ENCODE data around the gene FLNB. TPM values are rescaled to one million over a fixed set of nuclear protein-coding genes. Genes with fewer than 3 reads are reported as not detected.
A peak's percentile ranks its signal among the peaks of the same experiment; 100 is the strongest.

FLNB gene
- total RNA-seq, 3 donors from 2014 or later (not counting 1 experiment from before 2014, with no cell fraction given), result 24.6 to 30.8 (median 26.6) TPM

DNA sequence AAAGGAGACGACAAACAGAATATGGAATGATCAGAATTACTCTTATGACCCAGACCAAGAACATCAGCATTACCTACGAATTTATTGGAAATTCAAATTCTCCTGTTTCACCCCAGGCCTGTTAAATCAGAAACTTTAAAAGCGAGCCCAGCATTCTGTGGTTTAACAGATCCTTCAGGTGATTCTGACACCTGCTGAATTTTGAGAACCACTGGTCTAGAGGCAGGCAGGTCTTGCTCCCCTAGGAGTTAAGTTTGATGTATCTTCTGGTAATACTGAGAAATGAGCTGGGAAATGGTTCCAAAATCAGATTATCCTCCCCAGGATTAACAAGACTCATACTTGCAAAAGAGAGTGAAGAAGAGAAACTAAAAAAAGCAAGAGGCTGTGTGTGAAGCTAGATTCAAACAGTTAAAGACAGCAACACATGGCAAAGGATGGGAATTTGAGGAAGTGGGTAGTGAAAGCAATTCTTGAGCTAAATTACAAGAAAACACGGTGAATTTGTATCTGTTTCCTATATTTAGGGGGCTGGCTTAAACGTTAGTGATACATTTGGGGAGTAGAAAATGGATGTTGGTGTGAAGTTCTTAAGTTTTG lies 66.0 kb downstream of the FLNB start:
- Mint-ChIP-seq H3K27me3 (ENCODE audit: low read depth in 2 of 2) (no peaks in the 10 kb centered on the region), H3K27ac (no peak overlapping the region), H3K36me3 (no peaks in the 10 kb centered on the region), H3K9me3 (no peaks in the 10 kb centered on the region), H3K4me3 (no peak overlapping the region), H3K4me1 (peaks cover 6 to 10% of the 10 kb centered on the region in 2 donors)
- H3K4me1 ChIP-seq (ENCODE audit: control insufficient read depth, insufficient read depth, low read length), result peaks cover 5% of the 10 kb centered on the region
- ATAC-seq (no peak), DNase-seq (no peak)
- no peaks in the 10 kb centered on the region for H3K27me3 ChIP-seq (ENCODE audit: control insufficient read depth, insufficient read depth, low read length)
- H3K27ac ChIP-seq (ENCODE audit: low read length), result no peak overlapping the region
- H3K36me3 ChIP-seq (ENCODE audit: control insufficient read depth, insufficient read depth, low read length), result peaks cover 7% of the 10 kb centered on the region
- no peak overlapping the region for H3K4me3 ChIP-seq (ENCODE audit: low read length)
- intact Hi-C loops (cut with micrococcal nuclease), result no loop called here
- no peaks in the 10 kb centered on the region for H3K9me3 ChIP-seq (ENCODE audit: control insufficient read depth, insufficient read depth, low read length)
- TF ChIP-seq, protein P1, sequence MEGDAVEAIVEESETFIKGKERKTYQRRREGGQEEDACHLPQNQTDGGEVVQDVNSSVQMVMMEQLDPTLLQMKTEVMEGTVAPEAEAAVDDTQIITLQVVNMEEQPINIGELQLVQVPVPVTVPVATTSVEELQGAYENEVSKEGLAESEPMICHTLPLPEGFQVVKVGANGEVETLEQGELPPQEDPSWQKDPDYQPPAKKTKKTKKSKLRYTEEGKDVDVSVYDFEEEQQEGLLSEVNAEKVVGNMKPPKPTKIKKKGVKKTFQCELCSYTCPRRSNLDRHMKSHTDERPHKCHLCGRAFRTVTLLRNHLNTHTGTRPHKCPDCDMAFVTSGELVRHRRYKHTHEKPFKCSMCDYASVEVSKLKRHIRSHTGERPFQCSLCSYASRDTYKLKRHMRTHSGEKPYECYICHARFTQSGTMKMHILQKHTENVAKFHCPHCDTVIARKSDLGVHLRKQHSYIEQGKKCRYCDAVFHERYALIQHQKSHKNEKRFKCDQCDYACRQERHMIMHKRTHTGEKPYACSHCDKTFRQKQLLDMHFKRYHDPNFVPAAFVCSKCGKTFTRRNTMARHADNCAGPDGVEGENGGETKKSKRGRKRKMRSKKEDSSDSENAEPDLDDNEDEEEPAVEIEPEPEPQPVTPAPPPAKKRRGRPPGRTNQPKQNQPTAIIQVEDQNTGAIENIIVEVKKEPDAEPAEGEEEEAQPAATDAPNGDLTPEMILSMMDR (IDR thresholded peaks at IDR 0.05), result no peak
- WGBS (ENCODE audit: insufficient coverage), result 32% methylated on average over 5 of the region's 5 CpGs

DNA sequence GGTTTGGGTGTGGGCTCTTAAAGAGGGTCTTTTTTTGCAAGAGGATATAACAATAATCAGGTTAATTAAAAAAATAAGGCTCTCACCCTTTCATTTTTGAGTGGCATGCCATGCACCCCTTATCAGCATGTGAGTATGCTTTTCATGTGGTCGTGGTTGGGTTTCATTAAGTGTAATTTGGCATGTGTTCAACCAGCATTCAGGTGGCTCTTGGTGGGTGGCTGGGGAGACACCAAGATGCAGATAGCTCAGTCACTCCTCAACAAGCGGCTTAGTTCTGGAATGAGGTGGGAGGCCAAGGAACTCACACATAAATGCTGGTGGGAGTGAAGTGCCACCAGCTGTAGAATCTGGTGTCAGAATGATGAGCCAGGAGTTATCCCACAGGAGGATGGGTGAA lies 66.8 kb downstream of the FLNB start:
- TF ChIP-seq, protein P1 (IDR thresholded peaks at IDR 0.05), result no peak
- Mint-ChIP-seq H3K27me3 (ENCODE audit: low read depth in 2 of 2) (no peaks in the 10 kb centered on the region), H3K4me1 (peaks cover 6 to 10% of the 10 kb centered on the region in 2 donors), H3K27ac (no peak overlapping the region), H3K4me3 (no peak overlapping the region), H3K9me3 (no peaks in the 10 kb centered on the region), H3K36me3 (no peaks in the 10 kb centered on the region)
- Histone ChIP-seq H3K36me3 (ENCODE audit: control insufficient read depth, insufficient read depth, low read length) (peaks cover 7% of the 10 kb centered on the region), H3K27ac (ENCODE audit: low read length) (no peak overlapping the region), H3K27me3 (ENCODE audit: control insufficient read depth, insufficient read depth, low read length) (no peaks in the 10 kb centered on the region), H3K4me1 (ENCODE audit: control insufficient read depth, insufficient read depth, low read length) (peaks cover 5% of the 10 kb centered on the region), H3K4me3 (ENCODE audit: low read length) (no peak overlapping the region), H3K9me3 (ENCODE audit: control insufficient read depth, insufficient read depth, low read length) (no peaks in the 10 kb centered on the region)
- intact Hi-C loops (cut with micrococcal nuclease), result no loop called here
- no peak for ATAC-seq
- peak in 1 of 2 donors; percentile 66 for DNase-seq
- WGBS (ENCODE audit: insufficient coverage), result 45% methylated on average over 2 of the region's 2 CpGs

DNA sequence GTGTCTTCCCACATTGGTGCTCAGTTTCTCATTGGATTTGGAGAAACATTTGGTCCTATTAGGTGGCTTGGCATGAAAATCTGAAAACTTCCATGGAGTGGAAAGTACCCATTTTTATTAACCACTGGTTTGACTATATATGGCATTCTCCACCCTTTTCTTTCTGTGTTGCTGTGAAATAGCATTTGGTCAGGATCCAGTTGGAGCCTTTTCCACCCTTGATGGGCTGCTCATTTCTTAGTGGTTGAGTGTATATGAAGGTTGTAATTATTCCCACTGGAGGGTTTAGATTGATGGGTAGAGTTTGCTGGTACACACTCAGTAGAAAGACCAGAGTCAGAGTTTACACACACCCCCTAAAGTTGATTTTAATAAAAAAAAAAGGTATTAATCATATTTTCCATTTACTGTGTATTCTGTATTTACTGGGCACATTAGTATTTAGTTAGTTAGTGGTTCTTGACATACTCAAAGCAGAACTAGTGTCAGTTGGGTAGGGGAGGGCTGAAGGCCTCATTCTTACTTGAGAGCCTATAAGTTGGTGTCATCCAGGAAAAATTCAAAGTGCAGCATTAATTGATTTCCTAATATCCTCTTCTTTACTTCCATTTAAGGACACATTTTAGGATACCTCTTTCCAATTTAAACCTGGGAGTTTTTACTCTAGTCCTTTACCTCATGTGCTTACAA lies 69.5 kb downstream of the FLNB start:
- TF ChIP-seq, protein P1 (IDR thresholded peaks at IDR 0.05), result no peak
- Mint-ChIP-seq H3K27me3 (ENCODE audit: low read depth in 2 of 2) (no peaks in the 10 kb centered on the region), H3K4me3 (no peak overlapping the region), H3K36me3 (no peaks in the 10 kb centered on the region), H3K27ac (no peak overlapping the region), H3K9me3 (no peaks in the 10 kb centered on the region), H3K4me1 (peaks cover 6 to 10% of the 10 kb centered on the region in 2 donors)
- Histone ChIP-seq H3K36me3 (ENCODE audit: control insufficient read depth, insufficient read depth, low read length) (peaks cover 7% of the 10 kb centered on the region), H3K4me1 (ENCODE audit: control insufficient read depth, insufficient read depth, low read length) (peaks cover 5% of the 10 kb centered on the region), H3K9me3 (ENCODE audit: control insufficient read depth, insufficient read depth, low read length) (no peaks in the 10 kb centered on the region), H3K4me3 (ENCODE audit: low read length) (no peak overlapping the region), H3K27ac (ENCODE audit: low read length) (no peak overlapping the region), H3K27me3 (ENCODE audit: control insufficient read depth, insufficient read depth, low read length) (no peaks in the 10 kb centered on the region)
- DNase-seq (no peak), ATAC-seq (no peak)
- intact Hi-C loops (cut with micrococcal nuclease), result no loop called here
